Measurements from ENCODE around the gene USP12.
"Not testable (repeated sequence)": the region's sequence is repeated elsewhere in the genome, so short reads cannot be mapped to it uniquely, and the experiment has no call there.

Gene USP12

DNA sequence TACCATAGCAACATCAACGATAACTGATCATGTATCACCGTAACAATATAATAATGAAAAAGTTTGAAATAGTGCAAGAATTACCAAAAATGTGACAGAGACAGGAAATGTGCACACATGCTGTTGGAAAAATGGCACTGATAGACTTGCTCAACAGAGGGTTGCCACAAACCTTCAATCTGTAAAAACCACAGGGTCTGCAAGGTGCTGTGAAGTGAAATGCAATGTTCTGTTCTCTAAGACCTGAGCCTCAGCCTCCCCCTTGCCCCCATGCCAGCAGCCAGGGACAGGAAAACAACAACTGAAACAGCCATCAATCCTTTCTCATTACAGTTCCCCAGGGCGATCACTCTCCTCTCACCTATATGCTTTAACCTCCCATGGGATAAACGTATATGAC is 88.4 kb downstream of the USP12 start:
- H3K27me3 ChIP-seq (ENCODE audit: control insufficient read depth, insufficient read depth, low read length): no peaks in the 10 kb centered on the region
- no peak overlapping the region for H3K4me3 ChIP-seq (ENCODE audit: low read length)
- peaks cover 32% of the 10 kb centered on the region for H3K36me3 ChIP-seq (ENCODE audit: insufficient read depth, low read length)
- H3K4me2 ChIP-seq (ENCODE audit: low read length): no peak overlapping the region
- peaks cover 13% of the 10 kb centered on the region for H3K4me1 ChIP-seq (ENCODE audit: control insufficient read depth, insufficient read depth, low read length)
- H3K9ac ChIP-seq (ENCODE audit: low read depth, low read length): no peak overlapping the region
- no peaks in the 10 kb centered on the region for H3K9me3 ChIP-seq (replicated peaks; ENCODE audit: low read length)

- Histone ChIP-seq H3K9me3 (replicated peaks; ENCODE audit: low read length) (no peaks in the 10 kb centered on the region), H3K27me3 (ENCODE audit: control insufficient read depth, insufficient read depth, low read length) (no peaks in the 10 kb centered on the region), H3K4me2 (ENCODE audit: low read length) (no peak overlapping the region), H3K4me1 (ENCODE audit: control insufficient read depth, insufficient read depth, low read length) (peaks cover 13% of the 10 kb centered on the region), H3K4me3 (ENCODE audit: low read length) (no peak overlapping the region), H3K36me3 (ENCODE audit: insufficient read depth, low read length) (peaks cover 32% of the 10 kb centered on the region), H3K9ac (ENCODE audit: low read depth, low read length) (no peak overlapping the region)
These were observed 89.5 kb downstream of the USP12 start for GRCh38 chr13:27081893-27082679.

- H3K4me2 ChIP-seq (ENCODE audit: low read length): peak overlapping the region; percentile 10
- H3K4me3 ChIP-seq (ENCODE audit: low read length): no peak overlapping the region
- peaks cover 27% of the 10 kb centered on the region for H3K36me3 ChIP-seq (ENCODE audit: insufficient read depth, low read length)
- no peaks in the 10 kb centered on the region for H3K9me3 ChIP-seq (replicated peaks; ENCODE audit: low read length)
- H3K27me3 ChIP-seq (ENCODE audit: control insufficient read depth, insufficient read depth, low read length): no peaks in the 10 kb centered on the region
- H3K4me1 ChIP-seq (ENCODE audit: control insufficient read depth, insufficient read depth, low read length): peaks cover 16% of the 10 kb centered on the region
- H3K9ac ChIP-seq (ENCODE audit: low read depth, low read length): peak overlapping the region; percentile 32
These were observed 91.3 kb downstream of the USP12 start for GRCh38 chr13:27080018-27080948.

GRCh38 chr13:27079421-27079958 is 92.1 kb downstream of the USP12 start:
- no peaks in the 10 kb centered on the region for H3K27me3 ChIP-seq (ENCODE audit: control insufficient read depth, insufficient read depth, low read length)
- H3K9ac ChIP-seq (ENCODE audit: low read depth, low read length): no peak overlapping the region
- H3K4me3 ChIP-seq (ENCODE audit: low read length): no peak overlapping the region
- H3K36me3 ChIP-seq (ENCODE audit: insufficient read depth, low read length): peaks cover 24% of the 10 kb centered on the region
- H3K4me1 ChIP-seq (ENCODE audit: control insufficient read depth, insufficient read depth, low read length): peaks cover 16% of the 10 kb centered on the region
- no peak overlapping the region for H3K4me2 ChIP-seq (ENCODE audit: low read length)
- H3K9me3 ChIP-seq (replicated peaks; ENCODE audit: low read length): no peaks in the 10 kb centered on the region

DNA sequence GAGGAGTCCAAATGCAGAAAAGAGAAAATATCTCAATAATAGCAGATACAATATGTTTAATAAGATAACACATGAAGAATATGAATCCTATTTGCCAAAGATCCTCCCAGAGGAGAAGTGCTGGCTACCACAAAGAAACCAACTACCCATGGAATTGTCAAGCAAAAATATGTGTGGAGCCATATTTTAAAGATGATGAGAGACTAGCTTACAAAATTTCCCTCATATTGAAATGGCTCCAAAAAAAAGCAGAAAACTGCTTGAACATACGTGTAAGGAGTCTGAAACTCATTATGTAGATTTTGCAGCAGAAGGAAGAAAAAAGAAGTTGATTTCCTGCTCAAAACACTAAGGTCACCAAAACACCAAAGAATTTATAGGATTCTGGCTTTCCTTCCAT is 94.2 kb downstream of the USP12 start:
- Histone ChIP-seq H3K4me2 (ENCODE audit: low read length) (no peak overlapping the region), H3K4me3 (ENCODE audit: low read length) (no peak overlapping the region), H3K4me1 (ENCODE audit: control insufficient read depth, insufficient read depth, low read length) (peaks cover 16% of the 10 kb centered on the region), H3K36me3 (ENCODE audit: insufficient read depth, low read length) (peaks cover 28% of the 10 kb centered on the region), H3K9me3 (replicated peaks; ENCODE audit: low read length) (no peaks in the 10 kb centered on the region), H3K9ac (ENCODE audit: low read depth, low read length) (no peak overlapping the region), H3K27me3 (ENCODE audit: control insufficient read depth, insufficient read depth, low read length) (no peaks in the 10 kb centered on the region)

DNA sequence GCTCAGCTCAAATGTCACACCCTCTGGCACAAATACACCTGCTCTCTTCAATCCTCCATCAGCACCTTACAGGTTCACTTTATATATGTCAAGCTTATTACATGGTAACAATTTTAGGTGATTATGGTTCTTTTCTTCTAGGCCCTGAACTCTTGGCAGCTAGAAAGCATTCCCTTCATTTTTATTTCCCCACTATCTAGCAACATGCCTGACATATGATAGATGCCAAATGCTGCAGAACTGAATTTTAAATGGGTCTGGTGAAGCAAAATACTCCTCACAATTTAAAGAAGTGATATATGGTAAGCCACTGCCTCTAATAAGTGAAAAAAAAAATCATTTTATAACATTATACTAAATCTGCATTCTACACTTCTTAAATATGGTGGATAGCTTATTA is 95.2 kb downstream of the USP12 start:
- peaks cover 16% of the 10 kb centered on the region for H3K4me1 ChIP-seq (ENCODE audit: control insufficient read depth, insufficient read depth, low read length)
- H3K9ac ChIP-seq (ENCODE audit: low read depth, low read length): no peak overlapping the region
- H3K4me3 ChIP-seq (ENCODE audit: low read length): no peak overlapping the region

DNA sequence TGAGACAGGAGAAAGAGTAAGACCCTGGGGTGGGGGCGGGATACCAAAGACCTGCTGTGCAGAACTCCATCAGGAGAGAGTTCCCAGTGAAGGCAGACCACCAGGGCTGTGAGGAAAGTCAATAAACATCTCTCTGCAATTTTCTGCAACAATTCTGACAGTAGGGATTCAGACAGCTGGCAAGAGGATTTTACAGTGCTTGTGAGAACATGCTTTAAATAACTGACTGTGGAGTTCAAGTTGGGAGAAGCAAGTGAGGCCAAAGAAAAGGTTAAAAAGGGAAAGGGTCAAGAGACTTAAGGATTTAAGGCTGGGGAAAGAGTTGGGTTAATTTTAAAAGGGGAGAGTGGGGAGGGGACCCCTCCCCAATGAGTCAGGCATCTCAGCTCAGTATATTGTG is 98.4 kb downstream of the USP12 start:
- Histone ChIP-seq H3K4me3 (ENCODE audit: low read length) (no peak overlapping the region), H3K4me1 (ENCODE audit: control insufficient read depth, insufficient read depth, low read length) (peaks cover 3% of the 10 kb centered on the region), H3K4me2 (ENCODE audit: low read length) (no peak overlapping the region), H3K36me3 (ENCODE audit: insufficient read depth, low read length) (peaks cover 17% of the 10 kb centered on the region), H3K9ac (ENCODE audit: low read depth, low read length) (no peak overlapping the region), H3K9me3 (replicated peaks; ENCODE audit: low read length) (no peaks in the 10 kb centered on the region), H3K27me3 (ENCODE audit: control insufficient read depth, insufficient read depth, low read length) (no peaks in the 10 kb centered on the region)

More for the DNA sequence above, 95.2 kb downstream of the USP12 start:
- Histone ChIP-seq H3K36me3 (ENCODE audit: insufficient read depth, low read length) (peaks cover 20% of the 10 kb centered on the region), H3K27me3 (ENCODE audit: control insufficient read depth, insufficient read depth, low read length) (no peaks in the 10 kb centered on the region), H3K9me3 (replicated peaks; ENCODE audit: low read length) (no peaks in the 10 kb centered on the region), H3K4me2 (ENCODE audit: low read length) (no peak overlapping the region)

DNA sequence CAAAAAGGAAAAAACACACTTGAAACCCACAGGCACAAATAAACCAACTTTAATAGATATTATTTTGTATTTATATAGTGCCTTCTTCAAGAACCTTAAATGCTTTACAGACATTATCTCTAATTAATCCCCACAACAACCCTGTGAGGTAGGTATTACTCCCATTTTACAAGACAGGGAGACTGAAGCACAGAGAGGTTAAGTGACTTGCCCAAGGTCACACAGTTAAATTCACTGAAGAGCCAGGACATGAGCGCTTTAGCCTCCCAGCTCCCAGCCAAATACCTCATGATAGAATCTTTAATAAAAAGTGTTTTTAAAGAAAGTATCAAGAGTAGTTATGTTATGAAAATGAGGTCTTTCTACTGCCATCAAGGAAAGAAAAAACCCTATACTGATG is 105.5 kb downstream of the USP12 start:
- not testable (repeated sequence) for H3K27me3 ChIP-seq (ENCODE audit: control insufficient read depth, insufficient read depth, low read length); H3K9ac ChIP-seq (ENCODE audit: low read depth, low read length); H3K4me2 ChIP-seq (ENCODE audit: low read length); H3K4me3 ChIP-seq (ENCODE audit: low read length); H3K9me3 ChIP-seq (replicated peaks; ENCODE audit: low read length); H3K4me1 ChIP-seq (ENCODE audit: control insufficient read depth, insufficient read depth, low read length)
- H3K36me3 ChIP-seq (ENCODE audit: insufficient read depth, low read length): peaks cover 17% of the 10 kb centered on the region

DNA sequence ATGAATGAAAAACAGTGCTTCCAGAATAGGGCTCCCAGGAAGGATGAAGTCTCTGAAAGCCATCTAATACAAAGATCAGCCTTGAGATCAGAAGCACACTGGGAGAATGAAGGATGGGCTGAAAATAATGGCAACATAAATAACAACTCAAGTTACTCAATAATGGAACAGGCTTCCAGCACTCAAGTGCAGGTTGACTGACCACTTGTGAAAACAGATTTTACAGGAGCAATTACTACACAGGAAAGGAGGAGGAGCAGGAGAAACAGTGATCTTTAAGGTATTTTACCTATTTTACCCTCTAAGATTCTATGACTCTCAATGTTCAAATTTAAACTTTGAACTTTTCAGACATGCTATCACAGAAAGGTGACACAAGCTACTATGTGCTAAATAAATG is 106.0 kb downstream of the USP12 start:
- H3K27me3 ChIP-seq (ENCODE audit: control insufficient read depth, insufficient read depth, low read length): no peaks in the 10 kb centered on the region
- no peaks in the 10 kb centered on the region for H3K4me1 ChIP-seq (ENCODE audit: control insufficient read depth, insufficient read depth, low read length)
- no peak overlapping the region for H3K9ac ChIP-seq (ENCODE audit: low read depth, low read length)
- peaks cover 17% of the 10 kb centered on the region for H3K36me3 ChIP-seq (ENCODE audit: insufficient read depth, low read length)
- H3K9me3 ChIP-seq (replicated peaks; ENCODE audit: low read length): no peaks in the 10 kb centered on the region
- no peak overlapping the region for H3K4me3 ChIP-seq (ENCODE audit: low read length)
- no peak overlapping the region for H3K4me2 ChIP-seq (ENCODE audit: low read length)

DNA sequence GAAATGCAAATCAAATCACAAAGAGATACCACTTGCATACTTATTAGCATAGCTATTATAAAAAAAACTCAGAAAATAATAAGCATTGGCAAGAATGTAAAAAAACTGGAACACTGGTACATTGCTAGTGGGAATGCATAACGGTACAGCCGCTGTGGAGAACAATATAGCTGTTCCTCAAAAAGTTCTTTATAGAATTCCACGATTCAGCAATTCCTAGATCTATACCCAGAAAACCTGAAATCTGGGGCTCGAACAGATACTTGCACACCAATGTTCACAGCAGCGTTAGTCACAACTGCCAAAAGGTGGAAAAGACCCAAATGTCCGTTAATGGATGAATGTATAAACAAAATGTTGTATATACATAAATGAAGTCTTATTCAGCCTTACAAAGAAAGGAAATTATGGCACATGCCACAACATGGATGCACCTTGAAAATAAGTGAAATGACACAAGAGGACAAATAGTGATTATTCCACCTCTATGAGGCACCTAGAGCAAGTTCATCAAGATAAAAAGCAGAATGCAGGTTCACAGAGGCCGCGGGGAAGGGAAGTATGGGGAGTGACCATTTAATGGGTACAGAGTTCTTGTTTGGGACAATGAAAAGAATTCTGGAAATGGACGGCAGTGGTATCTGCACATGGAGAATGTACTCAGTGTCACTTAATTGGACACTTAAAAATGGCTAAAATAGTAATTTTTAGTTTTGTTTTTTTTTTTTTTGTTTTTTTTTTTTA is 107.2 kb downstream of the USP12 start:
- no peak overlapping the region for H3K9ac ChIP-seq (ENCODE audit: low read depth, low read length)
- H3K36me3 ChIP-seq (ENCODE audit: insufficient read depth, low read length): peaks cover 9% of the 10 kb centered on the region
- H3K9me3 ChIP-seq (replicated peaks; ENCODE audit: low read length): no peaks in the 10 kb centered on the region
- H3K27me3 ChIP-seq (ENCODE audit: control insufficient read depth, insufficient read depth, low read length): no peaks in the 10 kb centered on the region
- H3K4me3 ChIP-seq (ENCODE audit: low read length): no peak overlapping the region
- H3K4me1 ChIP-seq (ENCODE audit: control insufficient read depth, insufficient read depth, low read length): no peaks in the 10 kb centered on the region
- no peak overlapping the region for H3K4me2 ChIP-seq (ENCODE audit: low read length)

DNA sequence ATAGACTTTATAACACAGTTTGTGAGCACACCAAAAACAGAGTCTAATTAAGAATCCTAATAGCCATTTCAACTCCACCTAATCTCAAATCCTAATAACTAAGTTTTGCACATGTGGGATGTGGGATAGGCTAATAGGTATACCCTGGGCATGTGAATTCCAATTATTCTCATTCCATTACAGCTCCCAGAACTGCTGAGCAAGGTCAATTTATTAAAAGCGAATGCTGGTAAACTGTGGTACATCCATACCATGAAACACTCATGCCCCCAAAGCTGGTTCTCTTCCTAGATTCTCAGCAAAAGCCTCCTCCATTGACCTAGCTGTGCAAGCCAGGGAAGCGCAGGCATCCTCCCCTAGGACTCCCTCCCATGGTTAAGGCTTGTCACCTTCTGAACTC is 113.8 kb downstream of the USP12 start:
- Histone ChIP-seq H3K4me3 (ENCODE audit: low read length) (no peak overlapping the region), H3K36me3 (ENCODE audit: insufficient read depth, low read length) (no peaks in the 10 kb centered on the region), H3K4me2 (ENCODE audit: low read length) (no peak overlapping the region), H3K27me3 (ENCODE audit: control insufficient read depth, insufficient read depth, low read length) (no peaks in the 10 kb centered on the region), H3K9me3 (replicated peaks; ENCODE audit: low read length) (no peaks in the 10 kb centered on the region), H3K9ac (ENCODE audit: low read depth, low read length) (no peak overlapping the region), H3K4me1 (ENCODE audit: control insufficient read depth, insufficient read depth, low read length) (peaks cover 21% of the 10 kb centered on the region)

Measured in skeletal muscle satellite cell (primary cell).